Fibroblast of lung (primary cell): ENCODE measurements around the gene RBM39. TPM values are rescaled to one million over a fixed set of nuclear protein-coding genes. Genes with fewer than 3 reads are reported as not detected.
A peak's percentile ranks its signal among the peaks of the same experiment; 100 is the strongest.

Experiments
- DNase-seq, 2 donors: peaks; one replicate each; pipeline versions ENCODE4 v3.0.0 to v3.0.0-alpha.2; 2010; ENCODE audit warnings: low read depth in 2 of 2
- H2AFZ ChIP-seq: 2 replicates; pipeline ENCODE4 v1.5.1; 2012; ENCODE audit warnings: low read length, control low read depth, inconsistent platforms
- H3K27ac ChIP-seq: 2 replicates; pipeline ENCODE4 v1.5.1; 2011; ENCODE audit warnings: low read length, control low read depth; ENCODE audit not compliant: insufficient read depth
- H3K27me3 ChIP-seq: 2 replicates; pipeline ENCODE4 v1.5.1; 2011; ENCODE audit warnings: mild to moderate bottlenecking, low read length; ENCODE audit not compliant: control insufficient read depth, insufficient read depth
- H3K36me3 ChIP-seq: 2 replicates; pipeline ENCODE4 v1.5.1; 2011; ENCODE audit warnings: low read length; ENCODE audit not compliant: control insufficient read depth, insufficient read depth
- H3K4me1 ChIP-seq: 2 replicates; pipeline ENCODE4 v1.5.1; 2011; ENCODE audit warnings: low read length; ENCODE audit not compliant: control insufficient read depth, insufficient read depth; ENCODE audit errors: extremely low read depth
- H3K4me2 ChIP-seq: 2 replicates; pipeline ENCODE4 v1.5.1; 2011; ENCODE audit warnings: low read length, control low read depth; ENCODE audit not compliant: insufficient read depth; ENCODE audit errors: extremely low read depth
- H3K4me3 ChIP-seq, 4 experiments: fragments of 200-600 bp in 1 of 4; sonication (generic) in 1 of 4; replicated peaks in 1 of 4; 2 replicates each; pipeline ENCODE4 v1.5.1; 2011 to 2016; ENCODE audit warnings: low read length in 4 of 4, low read depth in 3 of 4, mild to moderate bottlenecking in 3 of 4, control low read depth in 2 of 4, inconsistent platforms in 1 of 4, mixed read lengths in 1 of 4; ENCODE audit not compliant: insufficient read depth in 1 of 4; ENCODE audit errors: control extremely low read depth in 1 of 4
- H3K79me2 ChIP-seq: 2 replicates; pipeline ENCODE4 v1.5.1; 2012; ENCODE audit warnings: mild to moderate bottlenecking, low read length, inconsistent platforms; ENCODE audit not compliant: control insufficient read depth, insufficient read depth
- H3K9ac ChIP-seq: 2 replicates; pipeline ENCODE4 v1.5.1; 2011; ENCODE audit warnings: mild to moderate bottlenecking, low read length, control low read depth; ENCODE audit not compliant: insufficient read depth
- H3K9me3 ChIP-seq: 2 replicates; pipeline ENCODE4 v1.5.1; 2012; ENCODE audit warnings: low read depth, low read length; ENCODE audit not compliant: control insufficient read depth, insufficient read depth
- H4K20me1 ChIP-seq: 2 replicates; pipeline ENCODE4 v1.5.1; 2011; ENCODE audit warnings: low read length; ENCODE audit not compliant: control insufficient read depth, insufficient read depth; ENCODE audit errors: extremely low read depth
- CTCF ChIP-seq, 2 donors: IDR thresholded peaks in 1 of 2; conservative IDR thresholded peaks in 1 of 2; 1 replicate in 1 of 2; 2 replicates in 1 of 2; pipeline ENCODE4 v1.5.1; 2011 to 2012; ENCODE audit warnings: low read length in 2 of 2, control low read depth in 1 of 2, inconsistent platforms in 1 of 2, low read depth in 1 of 2, mild to moderate bottlenecking in 1 of 2
- EZH2 ChIP-seq: IDR thresholded peaks from 2 replicates; pipeline ENCODE4 v1.5.1; 2012; ENCODE audit warnings: low read length, control low read depth, mild to moderate bottlenecking; ENCODE audit errors: missing control alignments
- polyA minus RNA-seq: library from RNA; depleted of rRNA, polyadenylated mRNA; stranded (reverse); fragments of >200 nt; gene quantifications from 2 replicates; pipeline ENCODE4 v1.2.3, GENCODE V29; 2011; ENCODE audit warnings: low replicate concordance
- polyA plus RNA-seq, 2 donors: library from polyadenylated mRNA; depleted of rRNA in 1 of 2; stranded (reverse) in 1 of 2; unstranded in 1 of 2; fragments of >200 nt; gene quantifications; 2 replicates each; pipeline ENCODE4 v1.2.1, GENCODE V29; 2011 to 2012; ENCODE audit warnings: missing spikeins in 1 of 2
- total RNA-seq: library from RNA; depleted of rRNA; stranded (reverse); fragments of >200 nt; gene quantifications from 2 replicates; pipeline ENCODE4 v1.2.1, GENCODE V29; 2014

RBM39 gene
- total RNA-seq (462 and 465 TPM in 2 replicates), polyA plus RNA-seq (43.1 and 57.7 TPM in 2 replicates), polyA minus RNA-seq (30.1 and 48.9 TPM in 2 replicates)
- 113 and 118 TPM in 2 replicates for polyA plus RNA-seq (2012)

GRCh38 chr20:35741892-35742740 is at the start of gene RBM39:
Gene RBM39, minus strand, starts transcription at chr20:35742260. Its CDS starts 1,386 bp downstream, at chr20:35740874.
- peaks cover 10% of the 10 kb centered on the region for H4K20me1 ChIP-seq
- peak; percentile 99 to 100 for DNase-seq
- peak within 1 kb of the TSS; percentile 100 for H3K27ac ChIP-seq
- no peaks in the 10 kb centered on the region for H3K9me3 ChIP-seq
- H3K79me2 ChIP-seq, result peaks cover 53% of the 10 kb centered on the region
- H3K27me3 ChIP-seq, result no peaks in the 10 kb centered on the region
- no peak for TF ChIP-seq EZH2
- TF ChIP-seq CTCF (conservative IDR thresholded peaks at IDR 0.05 in 1 of 2, IDR thresholded peaks at IDR 0.05 in 1 of 2; ENCODE audit: low read depth in 1 of 2, low read length in 2 of 2), result peak; percentile 39 to 52
- H3K4me2 ChIP-seq, result peak within 1 kb of the TSS; percentile 92
- peak within 1 kb of the TSS; percentile 100 for H3K9ac ChIP-seq
- H2AFZ ChIP-seq, result no peak within 1 kb of the TSS
- peak within 1 kb of the TSS; percentile 93 to 97 (median 96) for H3K4me3 ChIP-seq
- peaks cover 8% of the 10 kb centered on the region for H3K36me3 ChIP-seq
- H3K4me1 ChIP-seq, result peaks cover 3% of the 10 kb centered on the region

GRCh38 chr20:35791821-35792220 is 49.8 kb upstream of the RBM39 start:
- H3K9ac ChIP-seq, result no peak overlapping the region
- peak; percentile 67 to 92 for DNase-seq
- H3K4me1 ChIP-seq, result peaks cover 7% of the 10 kb centered on the region
- H3K9me3 ChIP-seq, result no peaks in the 10 kb centered on the region
- H4K20me1 ChIP-seq, result no peaks in the 10 kb centered on the region
- no peak overlapping the region for H3K4me3 ChIP-seq
- H3K79me2 ChIP-seq, result peaks cover 20% of the 10 kb centered on the region
- TF ChIP-seq EZH2 (no peak), CTCF (conservative IDR thresholded peaks at IDR 0.05 in 1 of 2, IDR thresholded peaks at IDR 0.05 in 1 of 2; ENCODE audit: low read depth in 1 of 2, low read length in 2 of 2) (no peak)
- H2AFZ ChIP-seq, result no peak overlapping the region
- peaks cover 2% of the 10 kb centered on the region for H3K36me3 ChIP-seq
- H3K27me3 ChIP-seq, result no peaks in the 10 kb centered on the region
- H3K27ac ChIP-seq, result peak overlapping the region; percentile 75
- H3K4me2 ChIP-seq, result peak overlapping the region; percentile 41

- Histone ChIP-seq H3K9ac (no peak overlapping the region), H3K4me1 (peaks cover 7% of the 10 kb centered on the region), H4K20me1 (no peaks in the 10 kb centered on the region), H3K4me2 (no peak overlapping the region), H2AFZ (no peak overlapping the region), H3K36me3 (peaks cover 2% of the 10 kb centered on the region), H3K9me3 (no peaks in the 10 kb centered on the region), H3K27me3 (no peaks in the 10 kb centered on the region), H3K79me2 (peaks cover 22% of the 10 kb centered on the region), H3K27ac (no peak overlapping the region), H3K4me3 (no peak overlapping the region)
- DNase-seq, result no peak
- TF ChIP-seq EZH2, result no peak
- no peak for TF ChIP-seq CTCF (conservative IDR thresholded peaks at IDR 0.05 in 1 of 2, IDR thresholded peaks at IDR 0.05 in 1 of 2; ENCODE audit: low read depth in 1 of 2, low read length in 2 of 2)
Measured at GRCh38 chr20:35791097-35791496, 49.0 kb upstream of the RBM39 start.
